ENCODE measurements around the gene DNAAF5.

Gene DNAAF5

GRCh38 chr7:726084-726853, at the start of gene DNAAF5:
DNAAF5 (plus strand) TSS chr7:726699; CDS start chr7:726721, 22 bp downstream.
- peak; percentile 92 for DNase-seq

GRCh38 chr7:676972-677385, 49.5 kb upstream of the DNAAF5 start:
- no peak for DNase-seq

GRCh38 chr7:680411-681127, 45.9 kb upstream of the DNAAF5 start:
- DNase-seq, result no peak

- DNase-seq, result no peak
Measured at GRCh38 chr7:681551-682307, 44.8 kb upstream of the DNAAF5 start.

- DNase-seq, result no peak
Measured at GRCh38 chr7:682810-683209, 43.7 kb upstream of the DNAAF5 start.

- no peak for DNase-seq
Measured at GRCh38 chr7:683526-684205, 42.8 kb upstream of the DNAAF5 start.

GRCh38 chr7:684416-684815, 42.1 kb upstream of the DNAAF5 start:
- no peak for DNase-seq

- no peak for DNase-seq
Measured at GRCh38 chr7:685540-685939, 41.0 kb upstream of the DNAAF5 start.

GRCh38 chr7:690478-691360, 35.8 kb upstream of the DNAAF5 start:
- DNase-seq, result no peak

- no peak for DNase-seq
Measured at GRCh38 chr7:691361-692045, 35.0 kb upstream of the DNAAF5 start.

GRCh38 chr7:693280-693679, 33.2 kb upstream of the DNAAF5 start:
- DNase-seq, result no peak

GRCh38 chr7:696426-696811, 30.1 kb upstream of the DNAAF5 start:
- no peak for DNase-seq

GRCh38 chr7:696812-697551, 29.5 kb upstream of the DNAAF5 start:
- no peak for DNase-seq

GRCh38 chr7:698515-699475, 27.7 kb upstream of the DNAAF5 start:
- no peak for DNase-seq

- DNase-seq, result no peak
Measured at GRCh38 chr7:699476-700170, 26.9 kb upstream of the DNAAF5 start.

GRCh38 chr7:701086-701671, 25.3 kb upstream of the DNAAF5 start:
- DNase-seq, result no peak

GRCh38 chr7:703049-703448, 23.4 kb upstream of the DNAAF5 start:
- DNase-seq, result no peak

GRCh38 chr7:706721-707120, 19.8 kb upstream of the DNAAF5 start:
- no peak for DNase-seq
